Measurements from ENCODE around the gene ALG8.

ALG8 gene

GRCh38 chr11:78145511-78146025 lies 6.1 kb upstream of the ALG8 start:
- H3K9me3 Mint-ChIP-seq: no peaks in the 10 kb centered on the region
- CTCF ChIA-PET: interaction anchor here (1.6 kb wide), 1 partner anchor 273 kb away, joined by 4 read pairs; no protein-coding TSS in a partner anchor
- peaks cover 13% of the 10 kb centered on the region for H3K4me1 Mint-ChIP-seq

GRCh38 chr11:78140392-78141077 lies 1.1 kb upstream of the ALG8 start:
- CTCF ChIA-PET: interaction anchor here (0.6 to 1.9 kb wide), 4 partner anchors 88 to 964 kb away, joined by 3 to 8 read pairs (median 5); partner anchors contain the start of gene GAB2
- Mint-ChIP-seq H3K27ac (peak overlapping the region; percentile 78), H3K36me3 (peaks cover 28% of the 10 kb centered on the region), H3K9me3 (no peaks in the 10 kb centered on the region), H3K27me3 (no peaks in the 10 kb centered on the region), H3K4me3 (peak overlapping the region; percentile 96), H3K4me1 (peaks cover 51% of the 10 kb centered on the region)
- peak; percentile 21 for DNase-seq

More at GRCh38 chr11:78145511-78146025, 6.1 kb upstream of the ALG8 start:
- H3K27ac Mint-ChIP-seq: no peak overlapping the region
- H3K36me3 Mint-ChIP-seq: peaks cover 6% of the 10 kb centered on the region
- H3K4me3 Mint-ChIP-seq: no peak overlapping the region
- H3K27me3 Mint-ChIP-seq: no peaks in the 10 kb centered on the region
- DNase-seq: no peak

- Mint-ChIP-seq H3K9me3 (no peaks in the 10 kb centered on the region), H3K36me3 (peaks cover 35% of the 10 kb centered on the region), H3K27me3 (no peaks in the 10 kb centered on the region), H3K27ac (peak overlapping the region; percentile 95), H3K4me1 (peaks cover 51% of the 10 kb centered on the region), H3K4me3 (peak overlapping the region; percentile 96)
- CTCF ChIA-PET: interaction anchor here (1.2 to 1.9 kb wide), 6 partner anchors 89 to 426 kb away, joined by 3 to 8 read pairs (median 5); partner anchors contain the start of gene GAB2
- DNase-seq: peak; percentile 53
Observed at GRCh38 chr11:78138694-78139421, 568 bp downstream of the ALG8 start.

GRCh38 chr11:78138291-78138690 lies 1.1 kb downstream of the ALG8 start:
- DNase-seq: no peak
- Mint-ChIP-seq H3K4me1 (peaks cover 50% of the 10 kb centered on the region), H3K27me3 (no peaks in the 10 kb centered on the region), H3K9me3 (no peaks in the 10 kb centered on the region), H3K27ac (peak overlapping the region; percentile 95), H3K36me3 (peaks cover 36% of the 10 kb centered on the region), H3K4me3 (peak overlapping the region; percentile 96)
- CTCF ChIA-PET: interaction anchor here (1.9 kb wide), 1 partner anchor 280 kb away, joined by 7 read pairs; the partner anchor contains the start of gene GAB2

GRCh38 chr11:78132475-78132874 lies 7.0 kb downstream of the ALG8 start:
- DNase-seq: no peak
- CTCF ChIA-PET: no interaction called here
- Mint-ChIP-seq H3K27me3 (no peaks in the 10 kb centered on the region), H3K27ac (no peak overlapping the region), H3K9me3 (no peaks in the 10 kb centered on the region), H3K4me3 (no peak overlapping the region), H3K4me1 (peaks cover 19% of the 10 kb centered on the region), H3K36me3 (peaks cover 21% of the 10 kb centered on the region)

- Mint-ChIP-seq H3K9me3 (no peaks in the 10 kb centered on the region), H3K4me3 (no peak overlapping the region), H3K36me3 (peaks cover 16% of the 10 kb centered on the region), H3K27ac (no peak overlapping the region), H3K27me3 (no peaks in the 10 kb centered on the region), H3K4me1 (peaks cover 14% of the 10 kb centered on the region)
- no peak for DNase-seq
- CTCF ChIA-PET: no interaction called here
Observed at GRCh38 chr11:78131956-78132355, 7.5 kb downstream of the ALG8 start.

GRCh38 chr11:78127403-78127802 lies 12.0 kb downstream of the ALG8 start:
- H3K9me3 Mint-ChIP-seq: no peaks in the 10 kb centered on the region
- H3K4me3 Mint-ChIP-seq: no peak overlapping the region
- H3K27ac Mint-ChIP-seq: no peak overlapping the region
- peaks cover 6% of the 10 kb centered on the region for H3K36me3 Mint-ChIP-seq
- no peak for DNase-seq
- no peaks in the 10 kb centered on the region for H3K27me3 Mint-ChIP-seq
- CTCF ChIA-PET: no interaction called here
- peaks cover 3% of the 10 kb centered on the region for H3K4me1 Mint-ChIP-seq

- no peaks in the 10 kb centered on the region for H3K9me3 Mint-ChIP-seq
- H3K27ac Mint-ChIP-seq: no peak overlapping the region
- no peak for DNase-seq
- no peaks in the 10 kb centered on the region for H3K27me3 Mint-ChIP-seq
- H3K36me3 Mint-ChIP-seq: peaks cover 27% of the 10 kb centered on the region
- H3K4me3 Mint-ChIP-seq: no peak overlapping the region
- CTCF ChIA-PET: no interaction called here
- no peaks in the 10 kb centered on the region for H3K4me1 Mint-ChIP-seq
Observed at GRCh38 chr11:78112582-78113275, 26.7 kb downstream of the ALG8 start.

- H3K27ac Mint-ChIP-seq: no peak overlapping the region
- H3K36me3 Mint-ChIP-seq: peaks cover 29% of the 10 kb centered on the region
- H3K27me3 Mint-ChIP-seq: no peaks in the 10 kb centered on the region
- H3K4me3 Mint-ChIP-seq: no peak overlapping the region
- CTCF ChIA-PET: interaction anchor here (1.2 kb wide), 1 partner anchor 26 kb away, joined by 3 read pairs; no protein-coding TSS in a partner anchor
- no peaks in the 10 kb centered on the region for H3K4me1 Mint-ChIP-seq
- H3K9me3 Mint-ChIP-seq: no peaks in the 10 kb centered on the region
- DNase-seq: no peak
Observed at GRCh38 chr11:78111298-78111697, 28.1 kb downstream of the ALG8 start.

GRCh38 chr11:78110830-78111229 lies 28.6 kb downstream of the ALG8 start:
- Mint-ChIP-seq H3K4me3 (no peak overlapping the region), H3K27ac (no peak overlapping the region), H3K9me3 (no peaks in the 10 kb centered on the region), H3K27me3 (no peaks in the 10 kb centered on the region), H3K4me1 (no peaks in the 10 kb centered on the region), H3K36me3 (peaks cover 31% of the 10 kb centered on the region)
- DNase-seq: no peak
- CTCF ChIA-PET: interaction anchor here (1.2 kb wide), 1 partner anchor 26 kb away, joined by 3 read pairs; no protein-coding TSS in a partner anchor

- H3K4me3 Mint-ChIP-seq: no peak overlapping the region
- CTCF ChIA-PET: interaction anchor here (0.7 to 1.2 kb wide), 2 partner anchors 27 to 38 kb away, joined by 3 to 4 read pairs; no protein-coding TSS in a partner anchor
- no peaks in the 10 kb centered on the region for H3K9me3 Mint-ChIP-seq
- H3K27ac Mint-ChIP-seq: no peak overlapping the region
- H3K4me1 Mint-ChIP-seq: no peaks in the 10 kb centered on the region
- DNase-seq: no peak
- peaks cover 32% of the 10 kb centered on the region for H3K36me3 Mint-ChIP-seq
- H3K27me3 Mint-ChIP-seq: no peaks in the 10 kb centered on the region
Observed at GRCh38 chr11:78110351-78110750, 29.1 kb downstream of the ALG8 start.

- H3K9me3 Mint-ChIP-seq: no peaks in the 10 kb centered on the region
- DNase-seq: no peak
- peaks cover 32% of the 10 kb centered on the region for H3K36me3 Mint-ChIP-seq
- H3K27me3 Mint-ChIP-seq: no peaks in the 10 kb centered on the region
- H3K27ac Mint-ChIP-seq: no peak overlapping the region
- no peaks in the 10 kb centered on the region for H3K4me1 Mint-ChIP-seq
- H3K4me3 Mint-ChIP-seq: no peak overlapping the region
- CTCF ChIA-PET: interaction anchor here (0.7 kb wide), 1 partner anchor 39 kb away, joined by 4 read pairs; no protein-coding TSS in a partner anchor
Observed at GRCh38 chr11:78109081-78110015, 30.1 kb downstream of the ALG8 start.

Measured in activated naive CD4-positive, alpha-beta T cell treated with anti-CD3 and anti-CD28 coated beads, Interleukin-2, amount 10 ng/mL, durations not matched to agents 7 days and 5 days (primary cell).